Neural progenitor cell (in vitro differentiated cells): ENCODE data around the gene FAIM2. TPM values are rescaled to one million over a fixed set of nuclear protein-coding genes. Genes with fewer than 3 reads are reported as not detected.
A peak's percentile ranks its signal among the peaks of the same experiment; 100 is the strongest.

ENCODE experiments used
- DNase-seq: peaks from one replicate; pipeline ENCODE4 v3.0.0-alpha.2; 2016; ENCODE audit warnings: low spot score
- H2AFZ ChIP-seq: fragments of 200-600 bp; sonication (generic); replicated peaks from 2 replicates; pipeline ENCODE4 v1.6.1; 2016; ENCODE audit warnings: antibody characterized with exemption
- H3F3A ChIP-seq: fragments of 200-600 bp; sonication (generic); 2 replicates; pipeline ENCODE4 v1.6.1; 2016; ENCODE audit warnings: antibody characterized with exemption, low read depth
- H3K27ac ChIP-seq: fragments of 200-600 bp; sonication (generic); 2 replicates; pipeline ENCODE4 v1.5.1; 2016; ENCODE audit warnings: mild to moderate bottlenecking
- H3K27me3 ChIP-seq: fragments of 200-600 bp; sonication (generic); 2 replicates; pipeline ENCODE4 v1.6.1; 2016; ENCODE audit warnings: mild to moderate bottlenecking, moderate library complexity
- H3K36me3 ChIP-seq: fragments of 200-600 bp; sonication (generic); 2 replicates; pipeline ENCODE4 v1.5.1; 2016
- H3K4me1 ChIP-seq: fragments of 200-600 bp; sonication (generic); 2 replicates; pipeline ENCODE4 v1.6.1; 2016; ENCODE audit warnings: mixed run types
- H3K4me2 ChIP-seq: fragments of 200-600 bp; sonication (generic); 2 replicates; pipeline ENCODE4 v1.6.1; 2016
- H3K4me3 ChIP-seq: fragments of 200-600 bp; sonication (generic); 2 replicates; pipeline ENCODE4 v1.5.1; 2016
- H3K79me2 ChIP-seq: fragments of 200-600 bp; sonication (generic); 2 replicates; pipeline ENCODE4 v1.6.1; 2016; ENCODE audit warnings: low read depth
- H3K9ac ChIP-seq: fragments of 200-600 bp; sonication (generic); 2 replicates; pipeline ENCODE4 v1.6.1; 2016
- H3K9me3 ChIP-seq: fragments of 200-600 bp; sonication (generic); 2 replicates; pipeline ENCODE4 v1.5.1; 2016; ENCODE audit warnings: low read depth
- H4K20me1 ChIP-seq: fragments of 200-600 bp; sonication (generic); 2 replicates; pipeline ENCODE4 v1.6.1; 2016; ENCODE audit warnings: low read depth
- H3K27ac Mint-ChIP-seq: 3 replicates; pipeline ENCODE4 v1.8.0; 2021; ENCODE audit warnings: mixed read lengths
- H3K27me3 Mint-ChIP-seq: 2 replicates; pipeline ENCODE4 v1.8.0; 2022; ENCODE audit warnings: low read depth, mild to moderate bottlenecking, inconsistent platforms, moderate library complexity, mixed read lengths; ENCODE audit not compliant: insufficient read depth
- H3K36me3 Mint-ChIP-seq: 3 replicates; pipeline ENCODE4 v1.8.0; 2021; ENCODE audit warnings: mixed read lengths
- H3K4me1 Mint-ChIP-seq: 3 replicates; pipeline ENCODE4 v1.8.0; 2021; ENCODE audit warnings: mixed read lengths
- H3K4me3 Mint-ChIP-seq: 3 replicates; pipeline ENCODE4 v1.8.0; 2021; ENCODE audit warnings: mild to moderate bottlenecking, moderate library complexity, mixed read lengths
- H3K9me3 Mint-ChIP-seq: 3 replicates; pipeline ENCODE4 v1.8.0; 2020; ENCODE audit warnings: mixed read lengths
- CTCF ChIP-seq: fragments of 200-600 bp; sonication (generic); IDR thresholded peaks from 2 replicates; pipeline ENCODE4 v1.5.1; 2017; ENCODE audit warnings: antibody characterized with exemption, mild to moderate bottlenecking
- EZH2 ChIP-seq: fragments of 200-600 bp; sonication (generic); IDR thresholded peaks from 2 replicates; pipeline ENCODE4 v1.6.1; 2017; ENCODE audit warnings: antibody characterized with exemption, mild to moderate bottlenecking, moderate library complexity
- EZH2phosphoT487 ChIP-seq: fragments of 200-600 bp; sonication (generic); IDR thresholded peaks from 2 replicates; pipeline ENCODE4 v1.6.1; 2017; ENCODE audit warnings: antibody characterized with exemption
- total RNA-seq: library from RNA; depleted of rRNA; stranded (reverse); fragments of >200 nt; gene quantifications from 2 replicates; pipeline ENCODE4 v1.2.3, GENCODE V29; 2015; ENCODE audit warnings: low replicate concordance

Gene FAIM2
- total RNA-seq, 1 donor from 2014 or later, result 0.39 TPM

GRCh38 chr12:49904601-49905000 is 901 bp upstream of the FAIM2 start:
- H3K9ac ChIP-seq, result no peak overlapping the region
- TF ChIP-seq EZH2phosphoT487 (no peak), EZH2 (no peak), CTCF (no peak)
- H3K4me2 ChIP-seq, result no peak overlapping the region
- peak overlapping the region; percentile 98 for H2AFZ ChIP-seq
- H3K27me3 Mint-ChIP-seq, result peaks cover 11% of the 10 kb centered on the region
- no peaks in the 10 kb centered on the region for H3K36me3 ChIP-seq
- peaks cover 17% of the 10 kb centered on the region for H3K4me1 ChIP-seq
- H3K9me3 ChIP-seq, result no peaks in the 10 kb centered on the region
- no peak overlapping the region for H3K4me3 ChIP-seq
- peaks cover 15% of the 10 kb centered on the region for H3F3A ChIP-seq
- no peaks in the 10 kb centered on the region for H4K20me1 ChIP-seq
- DNase-seq, result no peak
- no peaks in the 10 kb centered on the region for H3K79me2 ChIP-seq
- no peak overlapping the region for H3K27ac ChIP-seq
- H3K9me3 Mint-ChIP-seq, result no peaks in the 10 kb centered on the region
- peaks cover 29% of the 10 kb centered on the region for H3K4me1 Mint-ChIP-seq
- H3K4me3 Mint-ChIP-seq, result peak overlapping the region; percentile 75
- H3K36me3 Mint-ChIP-seq, result no peaks in the 10 kb centered on the region
- peaks cover 22% of the 10 kb centered on the region for H3K27me3 ChIP-seq
- no peak overlapping the region for H3K27ac Mint-ChIP-seq

GRCh38 chr12:49903351-49903699 is 375 bp downstream of the FAIM2 start:
- Histone ChIP-seq H2AFZ (peak overlapping the region; percentile 98), H3K4me2 (peak overlapping the region; percentile 77), H3F3A (peaks cover 15% of the 10 kb centered on the region), H3K79me2 (no peaks in the 10 kb centered on the region), H3K4me1 (peaks cover 14% of the 10 kb centered on the region), H3K9me3 (no peaks in the 10 kb centered on the region), H4K20me1 (no peaks in the 10 kb centered on the region), H3K27me3 (peaks cover 22% of the 10 kb centered on the region), H3K9ac (no peak overlapping the region), H3K27ac (no peak overlapping the region), H3K4me3 (peak overlapping the region; percentile 40), H3K36me3 (no peaks in the 10 kb centered on the region)
- peak overlapping the region; percentile 73 for H3K4me3 Mint-ChIP-seq
- TF ChIP-seq EZH2phosphoT487 (no peak), CTCF (no peak), EZH2 (no peak)
- no peak overlapping the region for H3K27ac Mint-ChIP-seq
- H3K4me1 Mint-ChIP-seq, result peaks cover 22% of the 10 kb centered on the region
- H3K9me3 Mint-ChIP-seq, result no peaks in the 10 kb centered on the region
- DNase-seq, result no peak
- peaks cover 5% of the 10 kb centered on the region for H3K27me3 Mint-ChIP-seq
- H3K36me3 Mint-ChIP-seq, result no peaks in the 10 kb centered on the region

GRCh38 chr12:49902399-49903350 is 1.0 kb downstream of the FAIM2 start:
- Histone ChIP-seq H3F3A (peaks cover 15% of the 10 kb centered on the region), H3K36me3 (no peaks in the 10 kb centered on the region), H4K20me1 (no peaks in the 10 kb centered on the region), H3K4me2 (peak overlapping the region; percentile 77), H3K79me2 (no peaks in the 10 kb centered on the region), H3K27me3 (peaks cover 22% of the 10 kb centered on the region), H3K27ac (no peak overlapping the region), H3K9ac (no peak overlapping the region), H3K4me3 (peak overlapping the region; percentile 40), H2AFZ (no peak overlapping the region), H3K9me3 (no peaks in the 10 kb centered on the region), H3K4me1 (peaks cover 14% of the 10 kb centered on the region)
- Mint-ChIP-seq H3K27ac (no peak overlapping the region), H3K36me3 (no peaks in the 10 kb centered on the region), H3K27me3 (peaks cover 5% of the 10 kb centered on the region), H3K9me3 (no peaks in the 10 kb centered on the region), H3K4me3 (peak overlapping the region; percentile 73), H3K4me1 (peaks cover 22% of the 10 kb centered on the region)
- DNase-seq, result peak; percentile 61
- TF ChIP-seq CTCF, result peak; percentile 18
- no peak for TF ChIP-seq EZH2
